ENCODE measurements around the gene COL6A6.

DNA sequence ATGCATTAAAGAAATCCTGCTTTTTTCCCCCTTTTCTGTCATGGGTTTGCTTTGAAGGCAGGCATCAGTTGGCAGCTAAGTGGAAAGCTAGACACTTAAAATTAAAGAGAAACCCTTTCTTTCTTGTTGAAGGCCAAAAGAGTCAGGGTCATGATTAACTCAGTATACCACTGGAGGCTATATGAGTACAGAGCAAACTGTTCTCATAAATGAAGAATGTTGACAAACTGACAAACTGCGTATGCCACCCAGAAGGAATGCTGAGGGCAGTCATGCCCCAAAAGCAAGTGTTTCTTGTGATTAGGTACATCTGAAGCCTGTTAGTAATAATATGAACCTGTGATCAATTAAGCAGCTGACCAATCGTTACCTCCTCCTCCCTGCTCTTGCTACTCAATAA lies 43.6 kb upstream of the COL6A6 start:
- TF ChIP-seq GATA2 (IDR thresholded peaks at IDR 0.05; ENCODE audit: low read depth, low read length) (no peak), GATA3 (IDR thresholded peaks at IDR 0.05; ENCODE audit: low read depth, low read length) (no peak)
